KOPT-K1 (cell line): ENCODE data around the gene TXNRD1.
"Not testable (repeated sequence)": the region's sequence is repeated elsewhere in the genome, so short reads cannot be mapped to it uniquely, and the experiment has no call there.

Source experiments
- H3K27ac ChIP-seq: fragments of 200-600 bp; sonication (generic); 2 replicates; pipeline ENCODE4 v1.5.1; 2016; ENCODE audit warnings: antibody characterized with exemption, mild to moderate bottlenecking, low read depth, low read length; ENCODE audit not compliant: poor library complexity, severe bottlenecking
- H3K36me3 ChIP-seq: fragments of 200-600 bp; sonication (generic); 2 replicates; pipeline ENCODE4 v1.5.1; 2017; ENCODE audit warnings: antibody characterized with exemption, mild to moderate bottlenecking, low read length, moderate library complexity; ENCODE audit not compliant: insufficient read depth
- H3K9me3 ChIP-seq: fragments of 200-600 bp; sonication (generic); 2 replicates; pipeline ENCODE4 v1.5.1; 2017; ENCODE audit warnings: antibody characterized with exemption, low read length, mild to moderate bottlenecking; ENCODE audit not compliant: insufficient read depth, poor library complexity, severe bottlenecking

TXNRD1 gene

DNA sequence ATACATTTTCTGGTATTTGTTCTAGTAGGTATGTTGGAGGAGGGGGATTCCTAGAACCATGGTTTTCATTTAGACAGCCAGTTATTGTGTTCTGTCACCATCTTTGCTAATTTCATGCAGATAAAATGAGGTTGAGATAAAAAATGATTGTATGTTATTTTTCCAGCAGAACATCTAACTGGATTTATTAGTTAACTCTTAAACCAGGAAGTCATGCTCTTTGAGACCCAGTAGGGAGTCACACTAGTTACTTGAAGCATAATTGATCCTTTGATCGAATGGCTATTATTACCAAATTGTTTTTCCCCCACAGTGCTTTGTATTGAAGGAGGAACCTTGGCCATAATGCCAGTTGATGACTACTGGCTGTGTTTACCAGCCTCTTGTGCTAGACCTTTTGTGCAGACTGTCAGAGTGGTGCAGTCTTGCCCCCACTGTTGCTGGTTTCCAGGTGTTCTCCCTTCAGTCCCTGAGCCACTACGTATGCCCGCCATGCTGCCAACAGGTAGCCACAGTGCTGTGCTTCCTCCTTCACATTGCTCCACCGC, 93.9 kb downstream of the TXNRD1 start:
- peaks cover 88% of the 10 kb centered on the region for H3K36me3 ChIP-seq
- H3K9me3 ChIP-seq, result no peaks in the 10 kb centered on the region
- no peak overlapping the region for H3K27ac ChIP-seq

GRCh38 chr12:104310751-104311633, 95.4 kb downstream of the TXNRD1 start:
- H3K36me3 ChIP-seq, result peaks cover 88% of the 10 kb centered on the region
- H3K9me3 ChIP-seq, result no peaks in the 10 kb centered on the region
- no peak overlapping the region for H3K27ac ChIP-seq

GRCh38 chr12:104312202-104312601, 96.6 kb downstream of the TXNRD1 start:
- H3K36me3 ChIP-seq, result peaks cover 88% of the 10 kb centered on the region
- H3K27ac ChIP-seq, result no peak overlapping the region
- no peaks in the 10 kb centered on the region for H3K9me3 ChIP-seq

DNA sequence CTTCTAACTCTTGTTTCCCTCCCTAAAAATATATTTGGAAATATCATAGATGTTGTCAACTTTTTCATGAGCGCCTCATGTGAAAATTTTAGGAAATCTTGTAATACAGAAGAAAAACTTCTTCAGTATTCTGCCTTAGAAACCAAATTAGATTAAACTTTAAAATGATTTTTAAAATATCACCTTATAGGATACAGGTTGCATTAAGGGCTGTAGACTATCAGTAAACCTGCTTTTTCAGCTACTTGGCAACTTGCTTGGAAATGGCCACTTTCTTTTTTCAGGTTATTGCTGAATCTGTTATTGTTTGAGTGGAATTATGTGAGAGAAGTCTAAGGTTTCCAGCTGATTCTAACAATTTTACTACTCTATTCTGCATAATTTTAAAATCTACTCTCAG, 97.1 kb downstream of the TXNRD1 start:
- Histone ChIP-seq H3K36me3 (peaks cover 88% of the 10 kb centered on the region), H3K27ac (no peak overlapping the region)

DNA sequence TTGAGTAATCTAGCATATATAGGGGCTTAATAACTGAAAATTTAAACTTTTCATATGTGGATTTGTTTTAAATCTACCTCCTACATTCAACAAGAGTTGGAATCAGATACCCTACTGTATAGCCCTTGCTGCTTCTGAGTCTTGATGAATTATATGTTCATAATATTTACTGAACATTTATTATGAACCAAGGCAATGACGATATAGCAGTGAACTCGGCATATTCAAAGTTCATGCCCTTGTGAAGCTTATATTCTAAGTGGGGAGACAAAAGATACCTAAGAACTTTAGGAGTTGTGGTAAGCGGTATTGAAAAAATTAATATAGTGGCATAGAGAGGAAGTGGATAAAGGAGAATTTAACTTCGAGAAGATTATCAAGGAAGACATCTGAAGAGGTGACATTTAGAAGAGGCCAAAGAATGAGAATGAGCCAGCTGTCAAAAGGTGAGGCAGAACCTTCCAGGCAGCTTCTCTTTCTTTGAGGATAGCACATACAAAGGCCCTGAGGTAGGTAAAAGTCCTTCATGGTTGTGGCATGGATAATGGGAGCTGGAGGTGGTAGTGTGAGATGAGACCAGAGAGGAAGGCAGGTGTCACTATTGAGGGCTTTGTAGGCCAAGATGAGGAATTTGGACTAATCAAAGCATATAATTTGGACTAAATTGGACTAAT, 98.1 kb downstream of the TXNRD1 start:
- no peak overlapping the region for H3K27ac ChIP-seq
- no peaks in the 10 kb centered on the region for H3K9me3 ChIP-seq
- peaks cover 98% of the 10 kb centered on the region for H3K36me3 ChIP-seq

More for the DNA sequence above, 97.1 kb downstream of the TXNRD1 start:
- no peaks in the 10 kb centered on the region for H3K9me3 ChIP-seq

DNA sequence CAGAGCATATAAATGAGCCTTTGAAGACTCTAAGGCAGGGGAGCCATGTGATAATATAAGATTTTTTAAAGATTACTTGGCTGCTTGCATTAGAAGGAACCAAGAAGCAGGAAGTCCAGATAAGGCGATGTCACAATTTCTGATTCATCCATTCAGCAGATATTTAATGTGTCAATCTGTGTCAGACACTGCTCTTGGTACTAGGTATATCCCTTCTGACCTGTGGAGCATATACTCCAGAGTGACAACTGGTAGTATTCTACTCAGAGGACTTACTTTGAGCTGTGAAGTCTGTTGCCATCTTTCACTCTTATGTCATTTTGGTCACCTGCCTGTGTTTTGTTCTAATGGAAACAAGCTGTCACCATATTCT, 98.6 kb downstream of the TXNRD1 start:
- H3K36me3 ChIP-seq, result peaks cover 98% of the 10 kb centered on the region
- H3K9me3 ChIP-seq, result no peaks in the 10 kb centered on the region

GRCh38 chr12:104315326-104316224, 100.0 kb downstream of the TXNRD1 start:
- Histone ChIP-seq H3K36me3 (peaks cover 98% of the 10 kb centered on the region), H3K9me3 (no peaks in the 10 kb centered on the region), H3K27ac (no peak overlapping the region)

More for the DNA sequence above, 98.6 kb downstream of the TXNRD1 start:
- no peak overlapping the region for H3K27ac ChIP-seq

GRCh38 chr12:104316936-104317335, 101.4 kb downstream of the TXNRD1 start:
- no peaks in the 10 kb centered on the region for H3K9me3 ChIP-seq
- no peak overlapping the region for H3K27ac ChIP-seq
- peaks cover 99% of the 10 kb centered on the region for H3K36me3 ChIP-seq

DNA sequence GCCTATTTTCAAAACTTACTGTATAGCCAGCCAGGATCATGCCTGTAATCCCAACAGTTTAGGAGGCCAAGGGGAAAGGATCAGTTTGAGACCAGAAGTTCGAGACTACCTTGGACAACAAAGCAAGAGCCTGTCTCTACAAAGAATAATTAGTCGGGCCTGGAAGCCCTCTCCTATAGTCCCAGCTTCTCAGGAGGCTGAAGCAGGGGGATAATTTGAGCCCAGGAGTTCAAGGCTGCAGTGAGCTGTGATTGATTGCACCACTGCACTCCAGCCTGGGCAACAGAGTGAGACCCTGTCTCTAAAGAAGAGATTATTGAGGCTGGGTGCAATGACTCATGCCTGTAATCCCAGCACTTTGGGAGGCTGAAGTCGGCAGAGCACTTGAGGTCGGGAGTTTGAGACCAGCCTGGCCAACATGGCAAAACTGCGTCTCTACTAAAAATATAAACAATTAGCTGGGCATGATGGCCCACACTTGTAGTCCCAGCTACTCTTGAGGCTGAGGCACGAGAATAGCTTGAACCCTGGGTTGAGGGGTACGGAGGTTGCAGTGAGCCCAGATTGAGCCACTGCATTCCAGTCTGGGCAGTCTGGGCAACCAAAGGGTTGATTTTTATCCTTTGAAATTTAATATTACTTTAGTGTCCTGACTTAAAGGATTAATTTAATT, 102.1 kb downstream of the TXNRD1 start:
- H3K27ac ChIP-seq, result no peak overlapping the region
- peaks cover 98% of the 10 kb centered on the region for H3K36me3 ChIP-seq

GRCh38 chr12:104319028-104319427, 103.4 kb downstream of the TXNRD1 start:
- Histone ChIP-seq H3K9me3 (no peaks in the 10 kb centered on the region), H3K27ac (no peak overlapping the region), H3K36me3 (peaks cover 89% of the 10 kb centered on the region)

More for the DNA sequence above, 102.1 kb downstream of the TXNRD1 start:
- H3K9me3 ChIP-seq, result no peaks in the 10 kb centered on the region

DNA sequence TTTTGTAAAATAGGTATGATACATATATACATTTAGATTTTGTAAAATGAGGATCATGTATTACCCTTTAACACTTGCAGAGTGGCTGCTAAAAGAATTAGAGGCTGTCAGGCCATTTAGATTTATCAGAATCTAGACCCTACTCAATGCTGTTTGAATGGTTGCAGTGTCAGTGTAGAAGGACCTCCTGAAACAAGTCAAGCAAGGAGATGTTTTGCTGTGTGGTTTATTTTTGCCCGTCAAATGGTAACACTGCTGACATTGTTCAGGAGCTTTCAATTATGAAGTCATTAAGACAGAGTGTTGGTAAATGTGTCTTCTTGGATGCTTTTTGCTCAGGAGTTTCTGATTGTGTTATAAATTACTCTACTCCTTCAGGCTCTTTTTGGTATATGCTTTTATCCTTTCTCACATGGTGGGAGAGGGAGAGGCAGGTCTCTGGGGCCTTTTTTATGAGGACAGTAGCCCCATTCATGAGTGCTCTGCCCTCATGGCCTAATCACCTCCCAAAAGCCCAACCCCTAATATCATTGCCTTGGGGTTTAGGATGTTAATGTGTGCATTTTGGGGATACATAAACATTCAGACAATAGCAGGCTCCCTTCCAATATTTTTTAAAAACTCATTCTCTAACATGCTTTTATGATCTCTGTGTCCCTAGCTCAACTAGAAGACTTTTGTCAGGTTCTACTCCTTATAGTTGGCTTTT, 104.5 kb downstream of the TXNRD1 start:
- Histone ChIP-seq H3K27ac (no peak overlapping the region), H3K9me3 (no peaks in the 10 kb centered on the region), H3K36me3 (peaks cover 88% of the 10 kb centered on the region)

- H3K9me3 ChIP-seq, result no peaks in the 10 kb centered on the region
- H3K36me3 ChIP-seq, result peaks cover 88% of the 10 kb centered on the region
- H3K27ac ChIP-seq, result no peak overlapping the region
These were observed 105.0 kb downstream of the TXNRD1 start for GRCh38 chr12:104320627-104321024.

DNA sequence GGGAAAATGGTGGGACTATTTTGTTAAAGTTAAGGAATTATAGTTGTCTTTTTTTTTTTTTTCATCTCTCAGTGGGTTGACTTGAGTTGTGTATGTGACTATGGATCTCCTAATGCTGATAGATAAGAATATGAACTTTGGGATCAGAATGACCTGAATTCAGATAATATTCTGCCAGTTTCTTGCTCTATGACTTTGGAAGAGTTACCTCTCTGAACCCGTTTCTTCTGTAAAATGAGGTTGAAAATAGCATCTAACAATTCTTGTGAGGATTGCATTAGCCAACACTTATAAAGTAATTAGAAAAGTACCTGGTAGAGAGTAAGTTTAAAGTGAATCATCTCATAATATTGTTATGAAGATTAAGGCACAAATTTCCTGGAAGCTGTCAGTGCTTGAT, 106.4 kb downstream of the TXNRD1 start:
- Histone ChIP-seq H3K36me3 (peaks cover 89% of the 10 kb centered on the region), H3K9me3 (no peaks in the 10 kb centered on the region), H3K27ac (no peak overlapping the region)

GRCh38 chr12:104322533-104322932, 107.0 kb downstream of the TXNRD1 start:
- not testable (repeated sequence) for H3K27ac ChIP-seq, H3K9me3 ChIP-seq
- H3K36me3 ChIP-seq, result peaks cover 89% of the 10 kb centered on the region
